AG04449 (cell line): Measurements from ENCODE around the gene DMKN.

Experiments
- CTCF ChIA-PET: fragments of 350-600 bp; formaldehyde crosslinking; extraction: SDS; loops from one replicate; lab custom pipeline; 2021; ENCODE audit warnings: antibody characterized with exemption; lab: Yijun Ruan, JAX
- POLR2A ChIA-PET: fragments of 400-600, 350-600 bp; formaldehyde crosslinking; extraction: SDS; loops from one replicate; lab custom pipeline; 2020; ENCODE audit warnings: antibody characterized with exemption, inconsistent platforms; lab: Yijun Ruan, JAX
- DNase-seq: peaks from one replicate; pipeline ENCODE4 v3.0.0-alpha.2; 2010; ENCODE audit warnings: low read depth, low spot score
- H3K4me3 ChIP-seq: 2 replicates; pipeline ENCODE4 v1.5.1; 2011; ENCODE audit warnings: low read depth, mild to moderate bottlenecking, control low read depth, low read length
- TF ChIP-seq, protein P1 (sequence below): IDR thresholded peaks from one replicate; pipeline ENCODE4 v1.5.1; 2011; ENCODE audit warnings: mild to moderate bottlenecking, moderate library complexity, low read length, control low read depth, inconsistent platforms; ENCODE audit not compliant: insufficient read depth; ENCODE audit errors: missing control alignments

The DMKN gene

GRCh38 chr19:35454663-35455062, 58.8 kb downstream of the DMKN start:
- POLR2A ChIA-PET = no interaction called here
- H3K4me3 ChIP-seq = no peak overlapping the region
- TF ChIP-seq, protein P1, sequence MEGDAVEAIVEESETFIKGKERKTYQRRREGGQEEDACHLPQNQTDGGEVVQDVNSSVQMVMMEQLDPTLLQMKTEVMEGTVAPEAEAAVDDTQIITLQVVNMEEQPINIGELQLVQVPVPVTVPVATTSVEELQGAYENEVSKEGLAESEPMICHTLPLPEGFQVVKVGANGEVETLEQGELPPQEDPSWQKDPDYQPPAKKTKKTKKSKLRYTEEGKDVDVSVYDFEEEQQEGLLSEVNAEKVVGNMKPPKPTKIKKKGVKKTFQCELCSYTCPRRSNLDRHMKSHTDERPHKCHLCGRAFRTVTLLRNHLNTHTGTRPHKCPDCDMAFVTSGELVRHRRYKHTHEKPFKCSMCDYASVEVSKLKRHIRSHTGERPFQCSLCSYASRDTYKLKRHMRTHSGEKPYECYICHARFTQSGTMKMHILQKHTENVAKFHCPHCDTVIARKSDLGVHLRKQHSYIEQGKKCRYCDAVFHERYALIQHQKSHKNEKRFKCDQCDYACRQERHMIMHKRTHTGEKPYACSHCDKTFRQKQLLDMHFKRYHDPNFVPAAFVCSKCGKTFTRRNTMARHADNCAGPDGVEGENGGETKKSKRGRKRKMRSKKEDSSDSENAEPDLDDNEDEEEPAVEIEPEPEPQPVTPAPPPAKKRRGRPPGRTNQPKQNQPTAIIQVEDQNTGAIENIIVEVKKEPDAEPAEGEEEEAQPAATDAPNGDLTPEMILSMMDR = no peak
- CTCF ChIA-PET = no interaction called here
- no peak for DNase-seq

DNA sequence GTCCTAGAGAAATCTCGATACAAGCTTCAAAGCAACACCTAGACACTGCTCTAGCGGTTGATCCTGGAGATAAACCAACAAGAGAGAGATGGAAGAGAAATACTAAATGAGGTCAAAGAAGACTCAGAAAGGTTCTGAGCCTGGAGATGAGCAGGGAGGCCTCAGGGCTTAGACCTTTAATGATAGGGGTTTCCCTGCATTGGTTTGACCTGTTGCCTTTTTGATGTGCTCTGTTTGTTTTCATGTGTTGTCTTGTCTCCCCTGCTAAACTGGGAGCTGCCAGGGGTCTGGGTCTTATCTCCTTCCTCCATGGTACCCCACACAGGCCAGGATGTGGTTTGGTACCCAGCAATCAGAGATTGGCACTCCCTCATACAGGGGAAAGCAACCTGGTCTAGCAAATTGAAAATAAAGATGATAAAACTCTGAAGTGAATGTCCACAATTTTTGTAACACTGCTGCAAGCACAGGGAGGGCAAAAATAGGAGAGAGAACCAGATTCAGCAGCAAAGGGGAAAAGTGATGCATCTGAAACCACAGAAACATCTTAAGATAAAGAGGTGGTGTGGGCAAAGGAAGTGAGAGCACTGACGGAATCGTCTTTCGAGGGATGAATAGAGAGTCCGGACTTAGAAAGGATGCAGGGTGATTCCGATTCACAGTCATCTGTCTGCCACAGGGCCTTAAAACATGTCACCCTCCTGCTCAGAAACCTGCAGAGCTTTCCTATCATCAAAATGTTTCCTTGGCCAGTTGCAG, 61.9 kb downstream of the DMKN start:
- POLR2A ChIA-PET = no interaction called here
- CTCF ChIA-PET = no interaction called here
- TF ChIP-seq, protein P1 = no peak
- DNase-seq = no peak
- H3K4me3 ChIP-seq = no peak overlapping the region

- CTCF ChIA-PET = no interaction called here
- DNase-seq = no peak
- POLR2A ChIA-PET = no interaction called here
These were observed 63.9 kb downstream of the DMKN start for GRCh38 chr19:35449359-35450043.

DNA sequence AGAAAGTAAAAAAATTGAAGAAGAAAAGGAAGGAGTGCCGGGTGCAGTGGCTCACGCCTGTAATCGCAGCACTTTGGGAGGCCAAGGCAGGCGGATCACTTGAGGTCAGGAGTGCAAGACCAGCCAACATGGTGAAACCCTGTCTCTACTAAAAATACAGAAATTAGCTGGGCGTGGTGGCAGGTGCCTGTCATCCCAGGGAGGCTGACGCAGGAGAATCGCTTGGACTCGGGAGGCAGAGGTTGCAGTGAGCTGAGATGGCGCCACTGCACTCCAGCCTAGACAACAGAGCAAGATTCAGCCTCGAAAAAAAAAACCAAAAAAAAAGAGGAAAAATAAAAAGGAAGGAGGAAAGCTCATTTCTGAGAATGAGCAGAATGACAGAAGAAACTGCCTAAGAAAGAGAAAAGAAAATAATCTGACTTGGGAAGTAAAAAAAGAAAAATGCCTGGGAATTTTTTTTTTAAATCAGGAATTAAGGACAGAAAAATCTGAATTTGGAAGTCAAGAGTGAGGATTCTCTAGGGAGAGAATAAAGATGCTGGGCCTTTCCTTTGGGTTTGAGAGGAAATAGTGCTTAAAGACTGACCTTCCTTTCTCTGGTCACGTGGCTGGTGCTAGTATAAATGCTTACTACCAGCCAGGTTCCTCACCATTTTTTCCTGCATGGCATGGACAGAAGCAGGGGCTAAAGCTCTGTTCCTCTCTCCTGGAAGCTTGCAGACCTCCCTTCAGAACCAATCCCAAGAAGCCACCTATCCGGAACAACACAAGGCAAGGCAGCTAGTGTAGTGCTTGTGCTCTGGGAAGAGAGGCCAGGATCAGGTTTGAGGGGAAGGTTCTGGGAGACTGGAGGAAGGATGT, 65.6 kb downstream of the DMKN start, which contains the start of gene FFAR2:
Gene FFAR2 (plus strand): TSS at position 652 of the 864 bp plus-strand sequence. CDS start 1,458 bp downstream, outside the sequence.
- no peak within 1 kb of the TSS for H3K4me3 ChIP-seq
- CTCF ChIA-PET = interaction anchor here (1.4 kb wide), 1 partner anchor 94 kb away, joined by 4 read pairs; no protein-coding TSS in a partner anchor
- POLR2A ChIA-PET = no interaction called here
- TF ChIP-seq, protein P1 = no peak
- no peak for DNase-seq

More at GRCh38 chr19:35449359-35450043, 63.9 kb downstream of the DMKN start:
- TF ChIP-seq, protein P1 = no peak
- H3K4me3 ChIP-seq = no peak overlapping the region
